Measurements from ENCODE around the gene TMEM178B. TPM values are rescaled to one million over a fixed set of nuclear protein-coding genes. Genes with fewer than 3 reads are reported as not detected.
"Not testable (repeated sequence)": the region's sequence is repeated elsewhere in the genome, so short reads cannot be mapped to it uniquely, and the experiment has no call there.

TMEM178B gene
- total and polyA plus RNA-seq, 3 experiments from 2014 or later: 0.02 to 1.1 (median 0.97) TPM

DNA sequence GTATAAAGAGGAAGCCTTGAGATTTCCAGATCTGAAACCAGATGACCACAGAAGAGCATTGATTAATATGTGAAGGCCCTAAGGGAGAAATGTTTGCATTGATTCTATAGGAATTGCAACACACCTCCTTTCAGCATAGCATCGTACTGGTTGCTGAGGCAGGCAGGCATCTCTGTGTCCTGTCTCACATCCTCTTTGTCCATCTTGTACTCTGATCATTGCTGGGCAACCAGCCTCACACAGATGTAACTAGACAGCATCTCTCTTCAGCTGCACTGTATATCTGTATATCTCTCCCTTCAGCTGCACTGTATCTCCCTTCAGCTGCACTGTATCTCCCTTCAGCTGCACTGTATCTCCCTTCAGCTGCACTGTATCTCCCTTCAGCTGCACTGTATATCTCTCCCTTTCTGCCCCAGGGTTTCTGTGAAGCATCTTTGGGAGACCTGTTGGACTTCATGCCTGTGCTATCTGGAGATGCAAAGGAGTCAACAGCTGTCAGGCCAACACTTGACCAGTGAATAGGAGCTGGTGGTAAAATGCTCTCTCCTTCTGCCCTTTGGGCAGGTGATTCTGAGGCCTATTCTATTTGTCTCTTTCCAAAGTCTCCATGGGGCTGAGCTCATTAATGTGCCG is 40.3 kb downstream of the TMEM178B start:
- no peaks in the 10 kb centered on the region for H3K36me3 ChIP-seq (ENCODE audit: insufficient read depth, low read length)
- H3K4me3 Mint-ChIP-seq: no peak overlapping the region
- no peaks in the 10 kb centered on the region for H3K36me3 Mint-ChIP-seq
- no peak overlapping the region for H3K27ac ChIP-seq (ENCODE audit: low read depth, low read length)
- peaks cover 11 to 14% of the 10 kb centered on the region in 2 donors for H3K27me3 Mint-ChIP-seq
- CTCF ChIA-PET: no interaction called here
- POLR2A ChIA-PET: no interaction called here
- no peaks in the 10 kb centered on the region for H3K4me1 Mint-ChIP-seq
- H3K27ac Mint-ChIP-seq: no peak overlapping the region
- H3K4me1 ChIP-seq (ENCODE audit: insufficient read depth, low read length): no peaks in the 10 kb centered on the region
- no peak overlapping the region for H3K4me3 ChIP-seq (ENCODE audit: low read length)
- DNase-seq: no peak
- H3K27me3 ChIP-seq (ENCODE audit: insufficient read depth, low read length, poor library complexity, severe bottlenecking): no peaks in the 10 kb centered on the region
- peaks cover 0 to 7% (median 1%) of the 10 kb centered on the region in 5 donors for H3K9me3 Mint-ChIP-seq
- H3K9me3 ChIP-seq (ENCODE audit: low read length): no peaks in the 10 kb centered on the region

DNA sequence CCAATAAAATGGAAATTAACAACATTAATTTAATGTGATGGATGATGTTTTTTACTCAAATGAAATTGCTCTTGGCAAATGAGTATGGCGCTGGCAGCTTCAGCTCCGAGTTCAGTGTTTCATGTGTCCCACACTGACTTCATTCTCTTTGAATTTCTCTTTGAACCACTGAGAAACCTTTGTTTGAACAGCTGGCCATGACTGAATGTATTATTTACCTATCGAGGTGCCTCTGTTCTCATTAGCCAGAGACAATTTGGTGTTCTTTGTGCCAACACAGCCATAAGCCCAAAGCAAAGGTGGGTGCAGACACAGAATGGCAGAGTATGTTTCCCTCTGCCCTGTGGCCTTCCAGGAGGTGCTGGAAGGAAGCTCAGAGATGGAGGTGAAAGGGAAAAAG is 42.1 kb downstream of the TMEM178B start:
- Histone ChIP-seq H3K27ac (ENCODE audit: low read depth, low read length) (no peak overlapping the region), H3K4me3 (ENCODE audit: low read length) (no peak overlapping the region), H3K36me3 (ENCODE audit: insufficient read depth, low read length) (no peaks in the 10 kb centered on the region), H3K27me3 (ENCODE audit: insufficient read depth, low read length, poor library complexity, severe bottlenecking) (no peaks in the 10 kb centered on the region), H3K9me3 (ENCODE audit: low read length) (no peaks in the 10 kb centered on the region), H3K4me1 (ENCODE audit: insufficient read depth, low read length) (no peaks in the 10 kb centered on the region)
- DNase-seq: no peak
- no peak overlapping the region for H3K4me3 Mint-ChIP-seq
- H3K4me1 Mint-ChIP-seq: no peaks in the 10 kb centered on the region
- CTCF ChIA-PET: no interaction called here
- H3K27me3 Mint-ChIP-seq: peaks cover 11 to 15% of the 10 kb centered on the region in 2 donors
- H3K36me3 Mint-ChIP-seq: no peaks in the 10 kb centered on the region
- no peak overlapping the region for H3K27ac Mint-ChIP-seq
- POLR2A ChIA-PET: no interaction called here
- peaks cover 0 to 7% (median 1%) of the 10 kb centered on the region in 5 donors for H3K9me3 Mint-ChIP-seq

GRCh38 chr7:141116661-141117060 is 42.8 kb downstream of the TMEM178B start:
- DNase-seq; H3K27ac ChIP-seq (ENCODE audit: low read depth, low read length); H3K9me3 ChIP-seq (ENCODE audit: low read length); H3K36me3 ChIP-seq (ENCODE audit: insufficient read depth, low read length); H3K36me3 Mint-ChIP-seq; POLR2A ChIA-PET; H3K4me3 ChIP-seq (ENCODE audit: low read length); H3K27ac Mint-ChIP-seq; CTCF ChIA-PET; H3K4me1 Mint-ChIP-seq; H3K27me3 ChIP-seq (ENCODE audit: insufficient read depth, low read length, poor library complexity, severe bottlenecking); H3K9me3 Mint-ChIP-seq; H3K4me1 ChIP-seq (ENCODE audit: insufficient read depth, low read length); H3K4me3 Mint-ChIP-seq: not testable (repeated sequence)
- H3K27me3 Mint-ChIP-seq: peaks cover 11 to 18% of the 10 kb centered on the region in 2 donors

- Histone ChIP-seq H3K27ac (ENCODE audit: low read depth, low read length) (no peak overlapping the region), H3K4me3 (ENCODE audit: low read length) (no peak overlapping the region), H3K9me3 (ENCODE audit: low read length) (no peaks in the 10 kb centered on the region), H3K36me3 (ENCODE audit: insufficient read depth, low read length) (no peaks in the 10 kb centered on the region), H3K4me1 (ENCODE audit: insufficient read depth, low read length) (no peaks in the 10 kb centered on the region), H3K27me3 (ENCODE audit: insufficient read depth, low read length, poor library complexity, severe bottlenecking) (no peaks in the 10 kb centered on the region)
- Mint-ChIP-seq H3K36me3 (no peaks in the 10 kb centered on the region), H3K27ac (no peak overlapping the region), H3K4me3 (no peak overlapping the region), H3K27me3 (peaks cover 11 to 25% of the 10 kb centered on the region in 2 donors), H3K9me3 (peaks cover 0 to 7% (median 1%) of the 10 kb centered on the region in 5 donors), H3K4me1 (no peaks in the 10 kb centered on the region)
- ChIA-PET POLR2A (no interaction called here), CTCF (no interaction called here)
- DNase-seq: no peak
Observed at GRCh38 chr7:141118767-141119166, 44.9 kb downstream of the TMEM178B start.

DNA sequence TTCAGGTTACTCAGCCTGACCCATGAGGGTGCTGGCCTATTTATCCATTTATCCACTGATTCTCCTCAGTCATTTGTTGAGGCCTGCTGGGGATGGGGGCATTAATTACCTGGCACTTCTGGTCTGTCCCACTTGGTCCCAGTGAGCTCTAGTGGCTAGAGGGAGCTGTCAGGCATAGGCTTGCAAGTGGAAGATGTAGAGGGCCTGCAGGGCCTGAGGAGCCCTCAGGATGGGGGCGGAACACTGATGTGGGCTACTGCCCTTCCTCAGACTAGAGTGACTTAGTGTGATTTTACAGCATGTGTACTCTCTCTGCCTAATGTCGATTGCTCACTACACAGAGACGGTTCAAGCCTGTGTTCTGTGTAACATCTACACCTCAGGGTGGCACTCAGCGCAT is 45.3 kb downstream of the TMEM178B start:
- H3K9me3 Mint-ChIP-seq: peaks cover 0 to 7% (median 1%) of the 10 kb centered on the region in 5 donors
- H3K4me3 Mint-ChIP-seq: no peak overlapping the region
- Histone ChIP-seq H3K9me3 (ENCODE audit: low read length) (no peaks in the 10 kb centered on the region), H3K4me3 (ENCODE audit: low read length) (no peak overlapping the region), H3K27me3 (ENCODE audit: insufficient read depth, low read length, poor library complexity, severe bottlenecking) (no peaks in the 10 kb centered on the region), H3K36me3 (ENCODE audit: insufficient read depth, low read length) (no peaks in the 10 kb centered on the region), H3K27ac (ENCODE audit: low read depth, low read length) (no peak overlapping the region), H3K4me1 (ENCODE audit: insufficient read depth, low read length) (no peaks in the 10 kb centered on the region)
- H3K27ac Mint-ChIP-seq: no peak overlapping the region
- ChIA-PET CTCF (no interaction called here), POLR2A (no interaction called here)
- no peak for DNase-seq
- H3K36me3 Mint-ChIP-seq: no peaks in the 10 kb centered on the region
- no peaks in the 10 kb centered on the region for H3K4me1 Mint-ChIP-seq
- peaks cover 11 to 25% of the 10 kb centered on the region in 2 donors for H3K27me3 Mint-ChIP-seq

DNA sequence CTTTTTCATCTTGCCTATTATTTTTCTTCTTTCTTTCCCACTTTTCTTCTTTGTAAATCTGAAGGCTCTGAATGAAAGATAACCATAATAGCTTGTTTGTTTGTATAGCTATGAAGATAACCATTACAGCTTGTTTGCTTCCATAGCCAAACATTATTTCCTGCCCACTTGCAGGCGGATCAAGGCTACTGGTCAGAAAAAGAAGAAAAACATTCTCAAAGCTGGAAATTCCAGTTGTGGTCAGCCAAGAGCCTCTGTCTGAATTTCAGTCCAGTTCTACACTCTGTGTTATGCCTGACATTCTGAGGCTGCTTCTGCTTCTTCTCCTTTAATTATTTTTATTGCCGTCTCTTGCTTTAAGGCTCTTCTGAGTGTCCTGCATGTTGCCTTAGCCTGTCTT is 48.9 kb downstream of the TMEM178B start:
- POLR2A ChIA-PET: no interaction called here
- H3K36me3 ChIP-seq (ENCODE audit: insufficient read depth, low read length): no peaks in the 10 kb centered on the region
- H3K9me3 ChIP-seq (ENCODE audit: low read length): no peaks in the 10 kb centered on the region
- peaks cover 8 to 27% of the 10 kb centered on the region in 2 donors for H3K27me3 Mint-ChIP-seq
- H3K4me3 ChIP-seq (ENCODE audit: low read length): no peak overlapping the region
- no peak overlapping the region for H3K27ac Mint-ChIP-seq
- H3K27ac ChIP-seq (ENCODE audit: low read depth, low read length): no peak overlapping the region
- H3K4me1 ChIP-seq (ENCODE audit: insufficient read depth, low read length): no peaks in the 10 kb centered on the region
- no peaks in the 10 kb centered on the region for H3K36me3 Mint-ChIP-seq
- H3K27me3 ChIP-seq (ENCODE audit: insufficient read depth, low read length, poor library complexity, severe bottlenecking): no peaks in the 10 kb centered on the region
- H3K4me1 Mint-ChIP-seq: no peaks in the 10 kb centered on the region
- CTCF ChIA-PET: no interaction called here
- peaks cover 0 to 2% (median 2%) of the 10 kb centered on the region in 5 donors for H3K9me3 Mint-ChIP-seq
- DNase-seq: no peak
- H3K4me3 Mint-ChIP-seq: no peak overlapping the region

DNA sequence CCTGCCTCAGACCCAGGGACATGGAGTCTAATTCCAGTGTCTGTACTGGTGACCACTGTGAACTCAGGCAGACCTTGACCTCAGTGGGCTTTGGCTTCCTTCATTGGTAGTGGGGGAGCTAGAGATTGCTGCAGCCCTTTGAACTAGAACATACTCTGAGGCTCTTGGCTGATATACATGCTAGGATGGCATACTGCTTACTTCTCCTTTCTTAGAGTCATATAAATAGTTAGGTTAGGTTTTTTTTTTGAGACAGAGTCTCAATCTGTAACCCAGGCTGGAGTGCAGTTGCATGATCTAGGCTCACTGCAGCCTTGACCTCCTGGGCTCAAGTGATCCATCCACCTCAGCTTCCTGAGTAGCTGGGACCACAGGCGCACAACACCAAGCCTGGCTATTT is 49.7 kb downstream of the TMEM178B start:
- CTCF ChIA-PET: interaction anchor here (0.7 kb wide), 1 partner anchor 39 kb away, joined by 3 read pairs; no protein-coding TSS in a partner anchor
- Histone ChIP-seq H3K9me3 (ENCODE audit: low read length) (no peaks in the 10 kb centered on the region), H3K4me1 (ENCODE audit: insufficient read depth, low read length) (no peaks in the 10 kb centered on the region), H3K36me3 (ENCODE audit: insufficient read depth, low read length) (no peaks in the 10 kb centered on the region), H3K27ac (ENCODE audit: low read depth, low read length) (no peak overlapping the region), H3K27me3 (ENCODE audit: insufficient read depth, low read length, poor library complexity, severe bottlenecking) (no peaks in the 10 kb centered on the region), H3K4me3 (ENCODE audit: low read length) (no peak overlapping the region)
- DNase-seq: no peak
- Mint-ChIP-seq H3K9me3 (peaks cover 0 to 2% (median 2%) of the 10 kb centered on the region in 5 donors), H3K27me3 (peaks cover 6 to 29% of the 10 kb centered on the region in 2 donors), H3K4me1 (no peaks in the 10 kb centered on the region), H3K27ac (no peak overlapping the region), H3K4me3 (no peak overlapping the region), H3K36me3 (no peaks in the 10 kb centered on the region)
- POLR2A ChIA-PET: no interaction called here

DNA sequence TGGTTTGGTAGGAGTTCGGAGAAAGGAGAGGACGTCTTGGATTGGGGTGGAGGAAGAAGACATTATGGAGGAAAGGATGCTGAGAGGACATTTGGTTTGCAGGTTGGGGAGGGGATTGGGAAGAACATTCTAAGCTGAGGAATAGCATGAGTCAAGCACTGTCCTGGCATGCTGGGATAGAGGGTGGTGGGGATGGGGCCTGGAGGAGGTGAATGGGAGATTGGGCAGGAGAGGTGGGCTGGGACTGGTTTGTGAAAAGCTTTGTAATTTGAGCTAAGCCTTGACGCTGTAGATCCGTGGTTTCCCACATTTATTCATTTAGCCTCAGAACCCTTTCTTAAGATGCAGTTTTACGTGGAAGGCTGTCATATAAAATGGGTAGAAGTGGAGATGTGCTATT is 52.2 kb downstream of the TMEM178B start:
- H3K4me1 Mint-ChIP-seq: no peaks in the 10 kb centered on the region
- H3K36me3 Mint-ChIP-seq: no peaks in the 10 kb centered on the region
- Histone ChIP-seq H3K4me3 (ENCODE audit: low read length) (no peak overlapping the region), H3K27ac (ENCODE audit: low read depth, low read length) (no peak overlapping the region), H3K4me1 (ENCODE audit: insufficient read depth, low read length) (no peaks in the 10 kb centered on the region), H3K36me3 (ENCODE audit: insufficient read depth, low read length) (no peaks in the 10 kb centered on the region), H3K27me3 (ENCODE audit: insufficient read depth, low read length, poor library complexity, severe bottlenecking) (no peaks in the 10 kb centered on the region), H3K9me3 (ENCODE audit: low read length) (no peaks in the 10 kb centered on the region)
- H3K27me3 Mint-ChIP-seq: peaks cover 4 to 44% of the 10 kb centered on the region in 2 donors
- no peak overlapping the region for H3K4me3 Mint-ChIP-seq
- POLR2A ChIA-PET: no interaction called here
- no peak overlapping the region for H3K27ac Mint-ChIP-seq
- DNase-seq: no peak
- CTCF ChIA-PET: interaction anchor here (0.7 kb wide), 1 partner anchor 29 kb away, joined by 3 read pairs; no protein-coding TSS in a partner anchor
- H3K9me3 Mint-ChIP-seq: peaks cover 0 to 2% (median 2%) of the 10 kb centered on the region in 5 donors
